NT2/D1 (cell line): ENCODE results near the gene GNG5.

ENCODE experiments used
- SUZ12 ChIP-seq: IDR thresholded peaks from 2 replicates; pipeline ENCODE4 v1.6.1; 2011; ENCODE audit not compliant: insufficient read length, insufficient read depth; ENCODE audit errors: extremely low read depth
- YY1 ChIP-seq: IDR thresholded peaks from 2 replicates; pipeline ENCODE4 v1.6.1; 2011; ENCODE audit not compliant: insufficient read length, insufficient read depth

DNA sequence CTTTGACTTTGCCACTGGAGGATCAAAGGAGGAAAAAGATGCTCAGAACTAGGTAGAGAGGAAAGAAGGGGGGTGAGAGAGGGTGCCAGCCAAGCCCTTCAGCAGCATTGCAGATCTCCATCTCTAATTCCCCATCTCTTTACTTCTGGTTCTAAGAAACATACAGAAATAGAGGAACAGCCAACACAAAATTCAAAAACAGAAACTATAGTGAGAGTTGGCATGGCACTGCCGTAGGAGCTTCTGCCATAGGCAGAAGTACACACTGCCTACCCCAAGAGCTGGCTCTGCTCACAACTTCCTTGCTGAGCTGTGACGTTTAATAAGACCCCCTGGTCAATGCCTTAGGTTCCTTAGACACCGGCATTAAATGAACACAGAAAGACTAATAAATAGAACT is 53.9 kb downstream of the GNG5 start:
- TF ChIP-seq YY1 (no peak), SUZ12 (no peak)
